ENCODE measurements around the gene CHD3.
A peak's percentile ranks its signal among the peaks of the same experiment; 100 is the strongest.

CHD3 gene

DNA sequence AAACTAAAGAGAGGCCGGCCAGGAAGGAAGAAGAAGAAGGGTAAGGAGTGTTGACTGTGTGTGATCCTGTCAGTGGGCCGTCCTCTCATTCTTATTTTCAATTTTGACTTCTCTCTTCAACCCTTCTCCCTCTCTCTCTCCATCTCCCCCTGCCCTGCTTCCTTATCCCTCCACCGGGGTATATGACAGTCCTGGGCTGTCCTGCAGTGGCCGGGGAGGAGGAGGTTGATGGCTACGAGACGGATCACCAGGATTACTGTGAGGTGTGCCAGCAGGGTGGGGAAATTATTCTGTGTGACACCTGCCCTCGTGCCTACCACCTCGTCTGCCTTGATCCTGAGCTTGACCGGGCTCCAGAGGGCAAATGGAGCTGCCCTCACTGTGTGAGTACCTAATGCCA lies 5.6 kb downstream of the CHD3 start:
- no peak for DNase-seq (ENCODE audit: low read depth in 2 of 2)

DNA sequence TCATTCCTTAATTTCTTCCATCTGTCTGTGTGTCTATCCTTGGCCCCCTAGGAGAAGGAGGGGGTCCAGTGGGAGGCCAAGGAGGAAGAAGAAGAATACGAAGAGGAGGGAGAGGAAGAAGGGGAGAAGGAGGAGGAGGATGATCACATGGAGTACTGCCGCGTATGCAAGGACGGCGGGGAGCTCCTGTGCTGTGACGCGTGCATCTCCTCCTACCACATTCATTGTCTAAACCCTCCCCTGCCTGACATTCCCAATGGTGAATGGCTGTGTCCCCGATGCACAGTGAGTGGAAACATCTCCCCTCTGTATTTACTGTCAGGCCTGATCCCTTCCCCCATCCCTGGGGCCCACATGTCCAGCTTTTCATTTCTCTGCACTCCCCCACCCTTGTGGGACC lies 6.3 kb downstream of the CHD3 start:
- no peak for DNase-seq (ENCODE audit: low read depth in 2 of 2)

DNA sequence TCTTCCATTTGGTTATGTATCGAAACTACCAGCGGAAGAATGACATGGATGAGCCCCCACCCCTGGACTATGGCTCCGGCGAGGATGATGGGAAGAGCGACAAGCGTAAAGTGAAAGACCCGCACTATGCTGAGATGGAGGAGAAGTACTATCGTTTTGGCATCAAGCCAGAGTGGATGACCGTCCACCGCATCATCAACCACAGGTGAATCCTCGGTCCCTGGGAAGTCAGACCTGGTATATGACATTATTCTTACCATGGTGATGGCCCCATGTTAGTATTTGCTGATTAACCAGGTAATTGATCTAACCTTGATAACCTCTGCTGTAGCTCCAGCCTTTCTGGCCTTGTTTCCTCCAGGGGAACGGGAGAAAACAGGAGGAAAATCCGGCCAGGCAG lies 8.5 kb downstream of the CHD3 start:
- DNase-seq (ENCODE audit: low read depth in 2 of 2), result no peak

DNA sequence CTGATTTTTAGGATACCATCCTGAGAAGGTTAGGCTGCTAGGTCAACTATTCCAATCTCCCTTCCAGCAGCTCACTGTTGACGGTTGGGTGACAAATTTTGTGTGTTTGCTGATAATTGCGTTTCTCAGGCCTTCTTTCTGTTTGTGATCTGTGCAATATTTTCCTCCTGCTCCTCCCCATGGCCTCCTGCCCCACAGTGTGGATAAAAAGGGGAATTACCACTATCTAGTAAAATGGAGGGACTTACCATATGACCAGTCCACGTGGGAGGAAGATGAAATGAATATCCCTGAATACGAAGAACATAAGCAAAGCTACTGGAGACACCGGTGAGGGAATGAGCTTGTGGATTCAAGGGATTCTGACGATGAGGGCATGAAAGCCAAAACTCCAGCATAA lies 9.2 kb downstream of the CHD3 start:
- no peak for DNase-seq (ENCODE audit: low read depth in 2 of 2)

DNA sequence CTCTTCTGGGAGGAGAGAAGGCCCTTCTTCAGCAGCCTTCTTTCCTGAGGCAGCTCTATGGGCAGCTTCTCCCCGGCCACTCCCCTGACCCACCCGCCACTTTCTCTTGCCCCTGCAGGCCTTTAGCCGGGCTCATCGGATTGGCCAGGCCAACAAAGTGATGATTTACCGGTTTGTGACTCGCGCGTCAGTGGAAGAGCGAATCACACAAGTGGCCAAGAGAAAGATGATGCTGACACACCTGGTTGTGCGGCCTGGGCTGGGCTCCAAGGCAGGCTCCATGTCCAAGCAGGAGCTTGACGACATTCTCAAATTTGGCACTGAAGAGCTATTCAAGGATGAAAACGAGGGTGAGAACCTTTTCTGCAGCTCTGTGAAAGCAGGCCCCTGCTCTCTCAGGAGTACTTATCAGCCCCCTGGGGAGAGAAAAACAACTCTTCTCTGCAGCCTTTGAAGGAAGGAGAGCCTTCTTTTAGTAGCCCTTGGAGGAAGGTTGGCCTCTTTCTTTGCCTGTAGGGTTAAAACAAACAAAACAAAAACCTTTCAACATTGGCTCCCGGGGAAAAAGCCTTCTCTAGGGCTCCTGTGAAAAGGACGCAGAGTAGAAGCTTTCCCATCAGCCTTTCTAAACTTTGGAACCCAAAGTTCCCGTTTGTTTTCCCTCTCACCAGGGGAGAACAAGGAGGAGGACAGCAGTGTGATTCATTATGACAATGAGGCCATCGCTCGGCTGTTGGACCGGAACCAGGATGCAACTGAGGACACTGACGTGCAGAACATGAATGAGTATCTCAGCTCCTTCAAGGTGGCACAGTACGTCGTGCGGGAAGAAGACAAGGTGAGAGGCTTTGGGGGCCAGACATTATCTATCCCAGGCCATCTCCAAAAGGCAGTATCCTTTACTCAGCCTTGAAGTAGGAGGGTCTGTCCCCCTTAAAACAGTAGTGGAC lies 14.8 kb downstream of the CHD3 start:
- DNase-seq (ENCODE audit: low read depth in 2 of 2), result no peak

DNA sequence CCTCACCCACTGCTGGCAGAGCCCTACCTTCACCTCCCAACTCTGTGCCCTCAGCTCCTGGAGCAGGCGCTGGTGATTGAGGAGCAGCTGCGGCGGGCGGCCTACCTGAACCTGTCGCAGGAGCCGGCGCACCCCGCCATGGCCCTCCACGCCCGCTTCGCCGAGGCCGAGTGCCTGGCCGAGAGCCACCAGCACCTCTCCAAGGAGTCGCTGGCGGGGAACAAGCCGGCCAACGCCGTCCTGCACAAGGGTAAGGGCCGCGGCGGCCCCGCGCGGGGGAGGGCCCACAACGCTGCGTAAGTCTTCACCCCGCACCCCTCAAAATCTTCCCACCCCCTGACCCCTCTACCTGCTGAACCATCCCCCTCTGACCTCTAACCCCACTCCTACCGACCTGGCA lies 20.5 kb downstream of the CHD3 start:
- DNase-seq (ENCODE audit: low read depth in 2 of 2), result no peak

DNA sequence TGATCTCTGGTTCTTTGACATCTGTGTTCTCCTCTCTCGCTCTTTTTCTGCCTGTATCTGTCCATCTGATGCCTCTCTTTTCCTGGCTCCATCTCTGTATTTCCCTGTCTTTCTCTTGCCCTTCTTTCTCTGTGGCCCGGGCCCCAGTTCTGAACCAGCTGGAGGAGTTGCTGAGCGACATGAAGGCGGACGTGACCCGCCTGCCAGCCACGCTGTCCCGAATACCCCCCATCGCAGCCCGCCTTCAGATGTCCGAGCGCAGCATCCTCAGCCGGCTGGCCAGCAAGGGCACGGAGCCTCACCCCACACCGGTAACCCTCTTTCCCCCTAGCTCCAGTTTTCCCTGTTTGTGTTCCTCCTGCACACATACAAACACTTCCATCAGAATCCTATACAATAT lies 21.7 kb downstream of the CHD3 start:
- no peak for DNase-seq (ENCODE audit: low read depth in 2 of 2)

DNA sequence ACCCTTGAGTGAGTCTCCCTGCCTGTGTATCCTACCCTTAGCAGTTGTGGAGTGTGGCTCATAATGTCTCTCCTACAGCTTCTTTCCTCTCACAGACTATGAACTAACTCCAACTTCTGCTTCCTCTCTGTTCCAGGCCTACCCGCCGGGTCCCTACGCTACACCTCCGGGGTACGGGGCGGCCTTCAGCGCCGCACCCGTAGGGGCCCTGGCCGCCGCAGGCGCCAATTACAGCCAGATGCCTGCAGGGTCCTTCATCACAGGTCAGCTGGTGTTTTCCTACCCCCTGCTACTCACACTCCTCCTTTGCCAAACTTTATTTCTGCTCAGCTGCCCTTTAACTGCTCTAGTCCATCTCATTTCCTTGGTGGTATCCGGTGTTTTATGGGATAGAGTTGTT lies 22.1 kb downstream of the CHD3 start:
- DNase-seq (ENCODE audit: low read depth in 2 of 2), result no peak

DNA sequence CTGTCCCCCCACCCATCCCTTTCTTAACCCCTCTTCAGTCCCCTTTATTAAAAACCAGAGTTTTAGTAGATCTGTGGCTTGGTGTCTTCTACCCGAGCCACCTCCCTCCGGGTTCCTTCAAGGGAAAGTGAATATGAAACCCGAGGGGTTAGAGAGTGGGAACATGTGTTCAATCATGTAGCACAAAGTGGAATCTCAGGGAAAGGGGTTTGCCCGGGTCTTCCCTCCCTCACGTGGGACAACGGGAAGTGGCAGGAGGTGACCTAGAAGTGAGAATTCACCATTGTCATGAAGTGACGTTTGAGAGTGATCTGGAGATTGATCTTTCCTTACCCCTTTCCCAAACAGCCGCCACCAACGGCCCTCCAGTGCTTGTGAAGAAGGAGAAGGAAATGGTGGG lies 22.5 kb downstream of the CHD3 start:
- no peak for DNase-seq (ENCODE audit: low read depth in 2 of 2)

DNA sequence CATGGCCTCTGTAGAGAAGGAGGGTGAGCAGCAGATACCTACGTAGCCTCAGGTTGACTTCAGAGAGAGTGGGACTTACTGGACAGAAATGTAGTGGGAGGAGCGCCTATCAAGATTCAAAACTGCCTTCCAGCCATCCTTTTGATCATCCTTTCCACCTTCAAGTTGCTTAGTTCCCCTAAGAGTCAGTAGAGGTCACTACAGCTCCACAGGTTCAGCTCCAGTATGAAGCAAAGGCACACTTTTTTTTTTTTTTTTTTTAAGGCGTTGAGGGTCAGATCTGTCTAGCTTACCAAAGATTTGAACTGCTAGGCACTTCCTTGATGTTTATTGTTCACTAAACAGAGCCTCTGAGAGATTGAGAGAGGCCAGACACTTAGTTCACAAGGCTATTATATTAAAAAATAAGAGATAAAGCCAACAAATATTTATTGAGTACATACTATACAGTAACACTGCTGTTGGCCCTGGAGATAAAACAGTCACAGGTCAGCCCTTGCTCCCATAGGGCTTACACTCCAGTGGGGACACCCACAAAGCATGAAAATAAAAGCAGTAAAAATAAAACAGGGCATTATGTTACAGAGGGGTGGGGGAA lies 24.4 kb downstream of the CHD3 start:
- DNase-seq (ENCODE audit: low read depth in 2 of 2), result no peak

DNA sequence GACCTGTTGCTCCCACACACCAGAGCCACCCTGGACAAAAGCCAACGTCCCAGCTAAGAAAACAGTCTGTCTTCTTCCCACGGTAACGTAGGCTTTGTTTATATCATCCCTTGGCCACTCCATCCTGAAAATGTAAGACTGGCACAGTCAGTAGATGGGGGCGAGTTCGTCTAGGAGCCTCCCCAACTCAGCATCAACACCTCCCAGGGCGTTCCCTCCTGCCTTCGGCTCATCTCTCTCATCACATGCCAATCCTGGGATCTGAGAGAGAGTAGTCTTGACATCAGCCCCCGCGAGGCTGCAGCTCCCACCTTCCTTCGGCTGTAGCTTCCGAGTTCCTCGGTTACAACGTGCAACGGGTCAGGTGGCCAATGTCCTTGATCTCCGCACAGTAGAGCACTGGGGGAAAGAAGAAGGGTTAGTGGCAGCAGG lies 26.6 kb downstream of the CHD3 start:
- no peak for DNase-seq (ENCODE audit: low read depth in 2 of 2)

DNA sequence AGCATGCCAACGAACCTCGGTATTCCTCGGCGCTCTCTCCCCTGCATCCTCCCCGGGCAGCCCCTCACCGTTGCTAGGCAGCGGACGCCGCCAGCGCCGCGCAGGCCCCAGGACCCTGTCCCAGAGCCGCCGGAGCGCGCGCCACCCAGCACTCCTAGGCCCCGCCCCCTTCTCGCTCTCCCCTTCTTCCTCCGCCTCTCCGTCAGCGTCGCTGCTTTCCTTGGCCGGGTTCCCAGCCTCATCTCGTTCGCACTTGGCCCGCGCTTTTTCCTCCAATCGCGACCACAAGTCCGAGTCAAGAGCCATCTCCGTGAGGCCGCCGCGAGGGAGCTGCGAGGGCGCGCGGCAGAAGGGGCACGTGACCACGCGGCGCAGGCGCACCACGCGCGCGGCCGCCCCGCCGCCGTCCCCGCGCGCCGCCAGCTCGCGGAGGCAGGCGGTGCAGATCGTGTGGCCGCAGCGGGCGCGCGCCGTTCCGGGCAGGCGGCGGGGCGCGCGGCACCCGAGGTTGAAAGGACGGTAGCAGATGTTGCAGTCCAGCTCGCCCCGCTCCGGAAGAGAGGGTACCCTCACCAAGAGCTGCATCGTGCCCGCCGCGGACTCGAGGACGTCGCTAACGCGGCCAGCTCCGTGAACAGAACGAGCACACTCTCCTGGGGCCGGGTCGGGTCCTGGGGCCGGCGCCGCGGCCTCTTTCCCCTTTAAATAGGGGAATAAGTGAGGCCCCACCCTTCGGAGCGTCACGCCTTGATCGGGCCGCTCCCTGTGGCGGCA lies 27.2 kb downstream of the CHD3 start, which contains the start of gene RNF227:
TSS of gene RNF227 (minus strand) at position 679 of the 774 bp plus-strand sequence. CDS start at position 585, 94 bp downstream.
- DNase-seq (ENCODE audit: low read depth in 2 of 2), result peak; percentile 71 to 91

DNA sequence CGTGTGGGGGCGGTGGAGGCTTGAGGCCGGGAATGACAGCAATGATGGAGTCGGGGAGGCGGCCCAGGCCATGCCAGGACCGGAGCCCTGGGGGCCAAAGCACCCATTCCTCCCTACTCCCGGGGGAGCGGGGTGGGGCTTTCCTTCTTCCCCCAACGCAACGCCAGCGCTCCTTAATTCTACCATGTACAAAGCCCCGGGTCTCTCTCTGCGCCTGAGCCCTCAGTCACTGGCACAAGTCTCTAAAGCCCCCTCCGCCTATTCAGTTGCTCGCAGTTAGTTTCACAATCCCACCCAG lies 27.7 kb downstream of the CHD3 start:
- DNase-seq (ENCODE audit: low read depth in 2 of 2), result no peak

DNA sequence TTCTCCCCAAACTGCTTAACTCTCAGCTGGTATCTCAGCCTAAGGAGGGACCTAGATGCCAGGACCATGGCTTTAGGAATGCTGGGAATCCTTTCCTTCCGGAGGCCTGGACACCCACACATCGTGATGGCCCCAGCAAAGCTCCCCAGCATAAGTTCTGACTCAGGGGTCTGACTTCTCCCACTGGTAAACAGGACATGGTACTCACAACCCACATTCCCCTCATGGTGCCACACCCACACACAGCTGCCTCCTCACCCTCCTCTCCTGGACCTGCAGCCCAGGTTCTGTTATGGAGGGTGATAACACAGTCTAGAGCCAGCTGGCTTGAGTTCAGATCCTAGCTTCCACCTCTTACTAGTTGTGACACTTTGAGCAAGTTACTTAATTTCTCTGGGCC lies 28.2 kb downstream of the CHD3 start:
- DNase-seq (ENCODE audit: low read depth in 2 of 2), result no peak

DNA sequence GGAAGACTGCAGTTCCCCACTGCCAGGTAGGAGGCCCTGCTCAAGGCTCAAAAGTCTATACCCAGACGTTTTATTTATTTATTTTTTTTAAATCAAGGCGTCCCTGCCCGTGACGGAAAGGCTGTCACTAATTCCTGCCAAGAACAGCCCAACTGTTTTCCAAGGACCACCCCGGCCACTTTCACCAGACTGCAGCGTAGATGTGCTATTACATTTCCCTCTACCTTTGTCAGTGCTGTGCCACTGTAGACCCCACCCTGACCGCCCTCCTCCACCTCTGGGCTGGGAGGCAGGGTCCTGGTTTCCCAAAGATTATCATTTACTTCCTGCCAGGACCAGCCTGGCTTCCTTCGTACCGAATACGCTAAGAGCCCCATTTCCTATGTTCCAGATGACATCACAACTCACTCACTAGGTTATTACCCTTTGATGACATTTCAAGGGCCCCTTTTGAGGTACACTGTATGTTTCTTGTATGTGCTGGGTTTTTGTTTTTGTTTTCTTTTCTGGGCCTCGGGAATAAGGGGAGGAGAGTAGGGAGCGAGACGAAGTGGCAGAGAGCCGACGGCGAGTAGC lies 33.8 kb downstream of the CHD3 start:
- no peak for DNase-seq (ENCODE audit: low read depth in 2 of 2)

DNA sequence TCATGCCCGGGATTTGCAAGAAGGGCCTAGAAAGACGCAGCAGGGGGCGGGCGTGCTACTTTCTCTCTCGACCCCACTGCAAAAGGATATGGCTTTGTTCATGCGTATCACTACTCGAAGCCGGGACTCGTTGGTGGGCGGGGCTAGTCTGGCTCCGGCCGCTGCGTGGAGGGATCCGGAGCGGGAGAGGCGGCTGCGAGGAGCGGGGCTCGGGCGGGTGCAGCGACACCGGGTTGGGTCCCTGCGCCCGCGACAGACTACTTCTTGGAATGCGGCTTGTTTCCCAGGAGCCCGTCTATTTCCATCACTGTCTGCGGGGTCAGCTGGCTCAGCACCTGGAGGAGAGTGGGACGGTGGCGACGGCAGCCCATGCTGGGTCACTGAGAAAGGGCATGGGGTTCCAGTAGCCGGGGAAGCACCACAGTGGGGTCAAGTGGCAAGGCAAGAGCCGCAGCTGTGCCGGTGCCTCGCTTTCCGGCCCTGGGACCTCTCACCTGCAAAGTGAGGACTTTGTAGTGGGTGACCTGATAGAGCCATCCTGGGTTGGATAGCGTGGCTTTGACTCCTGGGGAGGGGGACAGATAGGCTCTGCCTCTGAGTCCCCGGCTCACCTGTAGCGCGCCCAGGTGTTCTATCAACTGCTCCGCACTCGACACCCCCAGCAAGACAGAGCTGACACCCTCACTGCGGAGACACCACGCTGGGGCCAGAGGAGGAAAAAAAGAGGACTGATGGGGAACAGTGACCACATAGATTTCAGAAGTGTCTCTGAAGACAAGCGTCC lies 34.4 kb downstream of the CHD3 start:
- DNase-seq (ENCODE audit: low read depth in 2 of 2), result peak; percentile 62 to 77

DNA sequence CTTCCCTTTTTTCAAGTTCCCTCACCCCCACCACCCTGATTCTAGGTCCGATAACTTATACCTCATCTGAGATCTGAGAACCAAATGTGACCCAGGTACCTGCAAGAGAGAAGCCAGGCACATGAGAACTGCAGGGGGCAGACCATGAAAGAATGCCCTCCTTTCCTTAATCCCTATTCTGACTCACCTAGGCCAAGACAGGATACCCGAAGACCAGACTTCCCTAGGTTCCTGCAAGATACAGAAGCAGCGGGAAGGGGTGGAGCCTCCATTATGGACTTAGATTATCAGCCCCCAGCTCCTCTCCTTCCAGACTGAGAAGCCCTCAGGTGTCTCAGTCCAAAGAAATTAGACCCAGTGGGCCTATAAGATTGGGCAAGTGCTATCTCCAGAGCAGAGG lies 39.0 kb downstream of the CHD3 start:
- no peak for DNase-seq (ENCODE audit: low read depth in 2 of 2)

DNA sequence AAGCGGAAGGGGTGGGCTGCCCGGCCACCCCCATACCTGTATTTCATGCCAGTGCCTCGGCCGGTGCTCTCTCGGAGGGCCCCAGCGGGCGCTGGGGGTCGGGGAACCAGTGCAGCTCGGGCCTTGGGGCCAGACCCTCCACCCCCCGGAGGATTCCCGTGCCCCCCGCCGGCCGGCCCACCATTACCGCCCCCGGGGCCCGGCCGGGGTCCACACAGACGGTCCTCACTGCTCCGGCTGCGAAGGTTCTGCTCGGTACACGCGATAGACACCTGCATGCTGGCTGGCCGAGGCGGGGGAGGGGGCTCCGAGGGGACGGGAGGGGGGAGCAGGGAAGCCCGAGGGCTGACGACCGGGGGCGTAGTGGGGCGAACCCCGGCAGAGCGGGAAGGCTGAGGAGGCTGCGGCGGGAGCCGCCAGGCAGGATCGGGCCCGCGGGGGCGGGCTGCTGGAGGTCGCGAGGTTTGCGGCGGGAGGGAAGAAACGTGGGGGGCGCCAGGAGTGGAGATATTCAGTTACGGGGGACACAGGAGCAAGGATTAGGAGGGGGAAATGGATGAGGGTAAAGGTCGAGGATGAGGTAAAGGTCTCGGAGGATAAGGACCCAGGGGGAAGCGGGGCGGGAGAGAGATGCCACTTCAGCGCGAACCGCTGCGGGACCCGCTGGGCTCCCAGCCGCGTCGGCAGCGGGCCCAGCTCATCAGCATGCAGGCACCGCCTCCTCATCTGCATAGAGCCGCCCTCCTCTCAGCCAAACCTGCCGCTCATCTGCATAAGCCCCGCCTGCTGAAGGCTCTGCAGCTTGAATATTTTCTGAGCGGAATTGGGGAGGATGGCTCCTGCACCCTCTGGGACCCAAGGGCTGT lies 40.8 kb downstream of the CHD3 start, which contains the start of gene KCNAB3:
TSS of gene KCNAB3 (minus strand) at position 699 of the 866 bp plus-strand sequence. CDS start at position 278, 421 bp downstream.
- DNase-seq (ENCODE audit: low read depth in 2 of 2), result peak in 1 of 2 experiments; percentile 46

DNA sequence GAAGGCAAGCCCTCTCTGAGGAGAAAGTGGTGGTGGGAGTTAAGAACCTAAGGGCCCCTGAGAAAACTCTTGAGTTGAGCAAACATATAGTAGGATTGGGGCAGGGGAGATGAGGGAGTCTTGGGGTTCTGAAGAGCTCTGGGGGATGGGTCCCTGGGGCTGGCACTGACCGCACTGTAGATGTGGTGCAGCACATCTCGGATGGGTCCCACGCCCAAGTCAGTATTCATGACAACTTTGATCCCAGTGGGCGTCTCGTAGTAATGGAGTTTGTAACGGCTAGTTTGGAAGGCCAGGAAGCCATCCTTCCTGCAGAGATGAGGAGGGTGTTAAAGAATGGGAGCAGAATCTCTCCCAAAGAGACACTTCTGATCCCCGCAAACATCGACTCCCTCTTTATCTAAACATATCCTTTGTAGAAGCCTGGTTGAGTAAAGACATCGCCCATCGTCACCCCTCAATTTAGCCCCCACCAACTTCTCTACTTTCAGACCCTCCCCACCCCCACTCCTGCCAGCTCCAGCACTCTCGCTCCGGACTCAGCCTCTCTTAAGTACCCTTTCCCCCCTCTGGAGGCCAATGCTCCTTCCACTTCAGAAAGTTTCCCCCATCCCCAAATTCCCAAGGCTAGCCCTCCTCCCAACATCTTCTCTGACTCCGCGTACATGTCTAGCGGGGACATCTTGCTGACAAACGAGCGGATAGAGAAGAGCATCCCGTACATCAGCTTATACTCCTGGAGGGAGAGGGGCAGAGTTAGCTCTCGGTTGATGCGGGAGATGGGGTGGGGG lies 42.4 kb downstream of the CHD3 start:
- DNase-seq (ENCODE audit: low read depth in 2 of 2), result no peak
